ENCODE measurements around the gene NXNL1.

Gene NXNL1

DNA sequence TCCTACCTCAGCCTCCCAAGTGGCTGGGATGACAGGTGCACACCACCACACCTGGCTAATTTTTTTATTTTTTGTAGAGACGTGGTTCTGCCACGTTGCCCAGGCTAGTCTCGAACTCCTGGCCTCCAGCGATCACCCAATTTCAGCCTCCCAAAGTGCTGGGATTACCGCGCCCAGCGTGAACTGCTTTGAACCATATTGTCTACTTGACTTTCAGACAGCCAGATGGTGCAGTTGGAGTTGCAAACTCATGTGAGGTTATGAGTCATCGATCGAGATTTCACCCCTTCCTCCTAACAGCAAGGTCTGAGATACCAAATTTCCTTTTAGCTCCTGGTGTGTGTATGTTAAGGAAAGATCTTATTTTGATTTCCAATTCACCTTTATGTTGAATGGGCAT is 12.3 kb upstream of the NXNL1 start:
- H3K27ac Mint-ChIP-seq: no peak overlapping the region
- H3K4me1 Mint-ChIP-seq (ENCODE audit: low read depth): peaks cover 30% of the 10 kb centered on the region
- H3K36me3 Mint-ChIP-seq (ENCODE audit: low read depth): no peaks in the 10 kb centered on the region
- H3K4me3 Mint-ChIP-seq: no peak overlapping the region
- no peaks in the 10 kb centered on the region for H3K27me3 Mint-ChIP-seq
- H3K9me3 Mint-ChIP-seq: no peaks in the 10 kb centered on the region

DNA sequence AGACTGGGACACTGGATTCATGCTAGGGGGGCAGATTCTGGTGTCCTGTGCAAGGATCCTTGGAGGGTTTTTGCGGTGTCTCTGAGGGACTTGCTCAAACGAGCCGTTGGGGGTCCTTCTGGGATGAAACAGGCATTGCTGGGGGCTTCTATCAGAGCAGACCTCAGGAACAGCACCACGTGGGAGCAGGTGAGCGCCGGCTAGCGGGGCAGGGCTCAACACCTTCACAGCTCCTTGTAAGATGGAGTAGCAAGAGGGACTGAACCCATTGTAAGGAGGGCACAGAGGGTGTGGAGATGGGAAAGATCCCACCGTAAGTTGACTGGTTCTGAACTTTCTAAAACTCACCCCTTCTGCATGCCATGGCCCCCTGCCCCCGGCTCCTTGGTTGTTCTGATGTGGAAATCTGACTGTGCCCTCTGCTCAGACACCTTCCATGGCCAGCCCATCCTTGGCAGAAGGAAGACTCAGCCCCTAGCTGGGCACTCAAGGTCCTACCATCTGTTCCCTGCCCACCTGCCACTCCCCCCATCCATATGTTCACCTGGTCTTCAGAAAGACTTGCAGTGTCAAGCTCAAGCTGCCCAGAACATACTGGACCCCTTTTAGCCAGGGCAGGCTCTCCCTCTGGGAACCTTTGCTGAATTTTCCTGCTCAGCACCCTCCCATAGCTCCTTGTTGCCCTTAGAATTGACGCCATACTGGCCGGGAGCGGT is 10.8 kb upstream of the NXNL1 start:
- Mint-ChIP-seq H3K9me3 (no peaks in the 10 kb centered on the region), H3K27ac (peak overlapping the region; percentile 52), H3K27me3 (no peaks in the 10 kb centered on the region), H3K4me3 (peak overlapping the region; percentile 92), H3K36me3 (ENCODE audit: low read depth) (no peaks in the 10 kb centered on the region), H3K4me1 (ENCODE audit: low read depth) (peaks cover 30% of the 10 kb centered on the region)

- H3K36me3 Mint-ChIP-seq (ENCODE audit: low read depth): no peaks in the 10 kb centered on the region
- H3K9me3 Mint-ChIP-seq: no peaks in the 10 kb centered on the region
- H3K4me1 Mint-ChIP-seq (ENCODE audit: low read depth): peaks cover 35% of the 10 kb centered on the region
- peak within 1 kb of the TSS; percentile 92 for H3K27ac Mint-ChIP-seq
- no peaks in the 10 kb centered on the region for H3K27me3 Mint-ChIP-seq
- peak within 1 kb of the TSS; percentile 92 for H3K4me3 Mint-ChIP-seq
Measured at GRCh38 chr19:17470068-17470841, 9.5 kb upstream of the NXNL1 start, which contains the start of gene SLC27A1. Gene SLC27A1, plus strand, starts transcription at chr19:17470524. Its CDS starts 17 bp downstream, at chr19:17470541.

- H3K36me3 Mint-ChIP-seq (ENCODE audit: low read depth): no peaks in the 10 kb centered on the region
- peak overlapping the region; percentile 92 for H3K27ac Mint-ChIP-seq
- H3K9me3 Mint-ChIP-seq: no peaks in the 10 kb centered on the region
- H3K4me1 Mint-ChIP-seq (ENCODE audit: low read depth): peaks cover 35% of the 10 kb centered on the region
- no peaks in the 10 kb centered on the region for H3K27me3 Mint-ChIP-seq
- H3K4me3 Mint-ChIP-seq: peak overlapping the region; percentile 92
Measured at GRCh38 chr19:17469481-17470067, 8.8 kb upstream of the NXNL1 start.

DNA sequence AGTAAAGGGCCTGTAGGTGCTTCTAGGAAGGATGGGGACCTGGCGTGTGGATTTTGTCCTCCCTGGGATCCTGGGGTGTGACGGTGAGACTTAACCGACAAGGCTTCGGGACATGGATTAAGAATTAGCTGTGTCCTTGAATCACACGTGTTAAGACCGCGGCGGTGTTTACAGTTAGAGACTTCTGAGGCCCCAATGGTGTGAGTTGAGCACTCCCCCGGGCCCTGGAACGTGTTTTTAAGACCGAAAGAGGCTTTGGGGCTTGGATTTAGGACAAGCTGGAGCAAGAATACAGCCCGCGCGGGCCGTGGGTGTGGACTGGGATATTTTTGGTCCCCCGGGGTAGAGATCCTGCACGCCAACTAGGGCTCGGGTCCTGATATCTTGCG is 8.4 kb upstream of the NXNL1 start:
- peak overlapping the region; percentile 92 for H3K4me3 Mint-ChIP-seq
- no peaks in the 10 kb centered on the region for H3K36me3 Mint-ChIP-seq (ENCODE audit: low read depth)
- peak overlapping the region; percentile 55 for H3K27ac Mint-ChIP-seq
- no peaks in the 10 kb centered on the region for H3K9me3 Mint-ChIP-seq
- no peaks in the 10 kb centered on the region for H3K27me3 Mint-ChIP-seq
- H3K4me1 Mint-ChIP-seq (ENCODE audit: low read depth): peaks cover 35% of the 10 kb centered on the region

DNA sequence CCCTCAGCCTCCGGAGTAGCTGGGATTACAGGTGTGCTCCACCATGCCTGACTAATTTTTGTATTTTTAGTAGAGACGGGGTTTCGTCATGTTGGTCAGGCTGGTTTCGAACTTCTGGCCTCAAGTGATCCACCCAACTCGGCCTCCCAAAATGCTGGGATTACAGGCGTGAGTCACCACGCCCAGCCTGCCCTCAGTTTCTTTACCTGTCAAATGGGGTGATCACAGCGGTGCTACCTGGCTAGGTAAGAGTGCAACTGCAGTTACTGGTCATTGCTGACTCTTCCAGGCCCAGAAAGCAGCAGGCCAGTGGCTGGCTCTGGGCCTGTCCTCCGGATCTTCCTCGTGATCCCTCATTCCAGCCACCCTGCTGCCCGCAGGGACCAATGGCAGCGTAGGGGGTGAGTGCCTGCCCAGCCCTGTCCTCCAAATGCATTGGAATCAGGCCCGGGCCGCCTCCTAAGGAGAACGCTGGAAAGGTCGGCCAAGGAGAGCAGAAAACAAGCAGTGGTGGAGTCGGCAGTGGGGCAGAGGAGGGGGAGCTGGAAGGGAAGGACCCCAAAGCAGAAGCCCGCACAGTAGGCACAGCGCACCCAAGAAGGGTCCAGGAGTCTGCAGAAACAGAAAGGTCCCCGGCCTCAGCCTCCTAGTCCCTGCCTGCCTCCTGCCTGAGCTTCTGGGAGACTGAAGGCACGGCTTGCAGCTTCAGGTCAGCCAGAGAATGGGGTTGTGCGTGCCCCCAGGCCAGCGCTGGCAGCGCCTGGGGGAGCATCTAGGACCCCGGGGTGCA is 7.8 kb upstream of the NXNL1 start:
- no peaks in the 10 kb centered on the region for H3K9me3 Mint-ChIP-seq
- no peaks in the 10 kb centered on the region for H3K27me3 Mint-ChIP-seq
- H3K4me1 Mint-ChIP-seq (ENCODE audit: low read depth): peaks cover 35% of the 10 kb centered on the region
- H3K27ac Mint-ChIP-seq: no peak overlapping the region
- peak overlapping the region; percentile 92 for H3K4me3 Mint-ChIP-seq
- H3K36me3 Mint-ChIP-seq (ENCODE audit: low read depth): no peaks in the 10 kb centered on the region

DNA sequence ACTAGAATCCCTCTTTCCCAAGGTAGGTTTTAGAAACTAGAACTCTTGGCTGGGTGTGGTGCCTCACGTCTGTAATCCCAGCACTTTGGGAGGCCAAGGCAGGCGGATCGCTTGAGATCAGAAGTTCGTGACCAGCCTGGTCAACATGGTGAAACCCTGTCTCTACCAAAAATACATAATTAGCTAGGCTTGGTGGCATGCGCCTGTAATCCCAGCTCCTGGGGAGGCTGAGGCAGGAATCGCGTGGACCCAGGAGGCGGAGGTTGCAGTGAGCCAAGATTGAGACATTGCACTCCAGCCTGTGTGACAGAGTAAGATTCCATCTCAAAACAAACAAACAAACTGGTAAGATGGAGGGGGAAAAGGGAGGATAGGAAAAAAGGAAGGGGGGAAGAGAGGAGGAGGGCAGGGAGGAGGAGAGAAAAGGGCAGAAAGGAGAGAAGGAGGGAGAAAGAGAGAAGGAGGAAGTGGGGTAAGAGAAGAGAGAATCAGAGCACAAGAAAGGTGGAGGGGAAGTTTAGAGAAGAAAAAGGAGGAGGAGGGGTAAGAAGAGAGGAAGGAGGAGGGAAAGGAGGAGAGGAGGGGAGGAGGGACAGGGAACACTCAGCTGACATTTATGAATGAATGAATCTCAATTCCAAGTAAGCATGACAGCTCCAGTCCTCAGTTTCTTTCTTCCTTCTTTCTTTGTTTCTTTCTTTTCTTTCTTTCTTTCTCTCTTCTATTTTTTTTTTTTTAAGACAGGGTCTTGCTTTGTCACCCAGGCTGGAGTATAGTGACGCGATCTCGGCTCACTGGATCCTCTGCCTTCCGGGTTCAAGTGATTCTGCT is 7.0 kb upstream of the NXNL1 start:
- Mint-ChIP-seq H3K27me3 (no peaks in the 10 kb centered on the region), H3K4me3 (no peak overlapping the region), H3K9me3 (no peaks in the 10 kb centered on the region), H3K4me1 (ENCODE audit: low read depth) (peaks cover 28% of the 10 kb centered on the region), H3K27ac (no peak overlapping the region), H3K36me3 (ENCODE audit: low read depth) (no peaks in the 10 kb centered on the region)

DNA sequence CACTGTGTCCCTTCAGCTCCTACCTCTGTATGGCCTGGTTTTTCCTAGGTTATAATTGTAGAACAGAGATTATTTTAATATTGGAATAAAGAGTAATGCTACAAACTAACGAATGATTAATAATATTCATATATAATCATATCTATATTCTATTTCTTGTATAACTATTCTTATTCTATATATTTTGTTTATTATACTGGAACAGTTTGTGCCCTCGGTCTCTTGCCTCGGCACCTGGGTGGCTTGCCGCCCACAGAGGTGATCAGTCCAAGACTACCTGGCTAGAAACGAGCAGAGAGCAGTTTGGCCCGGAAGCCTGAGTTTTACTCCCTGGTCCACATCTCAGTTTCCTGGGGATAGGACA is 5.7 kb upstream of the NXNL1 start:
- Mint-ChIP-seq H3K9me3 (no peaks in the 10 kb centered on the region), H3K27ac (no peak overlapping the region), H3K4me1 (ENCODE audit: low read depth) (peaks cover 25% of the 10 kb centered on the region), H3K27me3 (no peaks in the 10 kb centered on the region), H3K36me3 (ENCODE audit: low read depth) (no peaks in the 10 kb centered on the region), H3K4me3 (no peak overlapping the region)

GRCh38 chr19:17458970-17459369 is 1.8 kb downstream of the NXNL1 start:
- H3K9me3 Mint-ChIP-seq: no peaks in the 10 kb centered on the region
- no peak overlapping the region for H3K27ac Mint-ChIP-seq
- peaks cover 28% of the 10 kb centered on the region for H3K27me3 Mint-ChIP-seq
- H3K36me3 Mint-ChIP-seq (ENCODE audit: low read depth): no peaks in the 10 kb centered on the region
- H3K4me3 Mint-ChIP-seq: no peak overlapping the region
- no peaks in the 10 kb centered on the region for H3K4me1 Mint-ChIP-seq (ENCODE audit: low read depth)

DNA sequence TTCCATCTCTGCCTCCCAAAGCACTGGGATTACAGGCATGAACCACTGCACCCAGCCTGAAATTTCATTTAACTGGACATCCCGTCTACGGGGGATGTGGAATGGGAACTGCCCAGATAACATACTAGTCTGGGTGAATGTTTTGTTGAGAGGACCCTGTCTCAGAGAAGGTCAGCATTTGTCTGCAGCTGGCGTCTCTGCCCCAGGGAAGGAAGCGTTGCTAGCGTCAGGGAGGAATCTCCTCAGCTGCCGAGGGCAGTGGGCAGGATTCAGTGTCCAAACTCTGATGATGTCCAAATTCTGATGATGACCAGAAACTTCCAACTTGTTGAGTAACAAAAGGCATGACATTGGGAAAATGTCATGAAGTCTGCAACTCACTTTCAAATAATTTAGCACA is 3.1 kb downstream of the NXNL1 start:
- Mint-ChIP-seq H3K27me3 (peaks cover 34% of the 10 kb centered on the region), H3K36me3 (ENCODE audit: low read depth) (no peaks in the 10 kb centered on the region), H3K4me3 (no peak overlapping the region), H3K4me1 (ENCODE audit: low read depth) (peaks cover 4% of the 10 kb centered on the region), H3K9me3 (no peaks in the 10 kb centered on the region), H3K27ac (no peak overlapping the region)

GRCh38 chr19:17456127-17456526 is 4.6 kb downstream of the NXNL1 start:
- peaks cover 38% of the 10 kb centered on the region for H3K27me3 Mint-ChIP-seq
- no peaks in the 10 kb centered on the region for H3K9me3 Mint-ChIP-seq
- no peaks in the 10 kb centered on the region for H3K36me3 Mint-ChIP-seq (ENCODE audit: low read depth)
- H3K27ac Mint-ChIP-seq: no peak overlapping the region
- H3K4me1 Mint-ChIP-seq (ENCODE audit: low read depth): peaks cover 8% of the 10 kb centered on the region
- H3K4me3 Mint-ChIP-seq: no peak overlapping the region

- H3K4me1 Mint-ChIP-seq (ENCODE audit: low read depth): peaks cover 14% of the 10 kb centered on the region
- peaks cover 38% of the 10 kb centered on the region for H3K27me3 Mint-ChIP-seq
- no peak overlapping the region for H3K27ac Mint-ChIP-seq
- H3K36me3 Mint-ChIP-seq (ENCODE audit: low read depth): no peaks in the 10 kb centered on the region
- H3K9me3 Mint-ChIP-seq: no peaks in the 10 kb centered on the region
- no peak overlapping the region for H3K4me3 Mint-ChIP-seq
Measured at GRCh38 chr19:17455308-17456123, 5.2 kb downstream of the NXNL1 start.

DNA sequence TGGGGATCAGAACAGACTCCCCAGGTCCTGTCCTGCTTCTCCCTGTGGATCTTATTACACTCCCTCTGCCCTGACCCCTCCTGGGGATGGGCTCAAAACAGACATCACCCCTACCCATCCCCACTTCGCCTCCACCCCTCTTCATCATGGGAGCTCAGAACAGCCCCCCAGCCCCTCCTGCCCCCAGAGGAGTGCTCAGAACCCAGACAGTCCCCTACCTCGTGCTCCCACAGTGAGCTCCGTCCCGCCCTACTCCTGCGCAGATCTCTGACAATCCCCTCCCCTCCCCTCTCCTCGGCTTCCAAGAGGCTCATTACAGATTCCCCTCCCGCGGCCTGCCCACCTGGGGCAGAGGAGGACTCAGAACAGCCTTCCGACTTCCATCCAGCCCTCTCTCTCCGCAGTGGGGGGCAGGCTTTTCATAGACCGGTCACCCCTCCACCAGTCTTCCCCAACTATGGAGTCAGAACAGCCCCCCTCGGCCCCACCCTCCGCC is 6.1 kb downstream of the NXNL1 start:
- Mint-ChIP-seq H3K27ac (no peak overlapping the region), H3K36me3 (ENCODE audit: low read depth) (no peaks in the 10 kb centered on the region), H3K4me3 (no peak overlapping the region), H3K27me3 (peaks cover 45% of the 10 kb centered on the region), H3K4me1 (ENCODE audit: low read depth) (peaks cover 23% of the 10 kb centered on the region), H3K9me3 (no peaks in the 10 kb centered on the region)
